NCI-H524 (cell line): Measurements from ENCODE around the gene SMARCA5.
A peak's percentile ranks its signal among the peaks of the same experiment; 100 is the strongest.

ENCODE experiments used
- DNase-seq, 2 experiments: peaks; one replicate each; lab custom pipeline; 2025; lab: John Stamatoyannopoulos, UW

Gene SMARCA5

GRCh38 chr4:143538979-143539669 lies 25.6 kb downstream of the SMARCA5 start:
- DNase-seq: no peak

- no peak for DNase-seq
Observed at GRCh38 chr4:143539670-143540023, 26.1 kb downstream of the SMARCA5 start.

- DNase-seq: no peak
Observed at GRCh38 chr4:143549928-143550327, 36.4 kb downstream of the SMARCA5 start.

- DNase-seq: no peak
Observed at GRCh38 chr4:143554728-143555597, 41.5 kb downstream of the SMARCA5 start.

- no peak for DNase-seq
Observed at GRCh38 chr4:143555676-143556075, 42.2 kb downstream of the SMARCA5 start.

GRCh38 chr4:143558286-143558685 lies 44.8 kb downstream of the SMARCA5 start:
- peak in 1 of 2 experiments; percentile 22 for DNase-seq

- DNase-seq: peak; percentile 62 to 79
Observed at GRCh38 chr4:143558823-143559756, 45.6 kb downstream of the SMARCA5 start.

GRCh38 chr4:143559757-143560147 lies 46.2 kb downstream of the SMARCA5 start:
- DNase-seq: peak; percentile 9 to 41

GRCh38 chr4:143564472-143564871 lies 51.0 kb downstream of the SMARCA5 start:
- no peak for DNase-seq

- no peak for DNase-seq
Observed at GRCh38 chr4:143575331-143575730, 61.8 kb downstream of the SMARCA5 start.

GRCh38 chr4:143581331-143581946 lies 67.9 kb downstream of the SMARCA5 start:
- peak in 1 of 2 experiments; percentile 1 for DNase-seq

GRCh38 chr4:143585548-143585947 lies 72.0 kb downstream of the SMARCA5 start:
- no peak for DNase-seq

GRCh38 chr4:143586080-143586479 lies 72.6 kb downstream of the SMARCA5 start:
- DNase-seq: no peak

- peak in 1 of 2 experiments; percentile 23 for DNase-seq
Observed at GRCh38 chr4:143587703-143588102, 74.2 kb downstream of the SMARCA5 start.

GRCh38 chr4:143597276-143597675 lies 83.8 kb downstream of the SMARCA5 start:
- no peak for DNase-seq

- DNase-seq: no peak
Observed at GRCh38 chr4:143598816-143599215, 85.3 kb downstream of the SMARCA5 start.

GRCh38 chr4:143599827-143600226 lies 86.3 kb downstream of the SMARCA5 start:
- DNase-seq: no peak

GRCh38 chr4:143606480-143606879 lies 93.0 kb downstream of the SMARCA5 start:
- no peak for DNase-seq
